HCEC 1CT (cell line): ENCODE data around the gene C10orf71.

Experiments
- DNase-seq: peaks from one replicate; pipeline ENCODE4 v3.0.0-alpha.2; 2017

The C10orf71 gene

GRCh38 chr10:49321021-49321420 is 22.1 kb downstream of the C10orf71 start:
- no peak for DNase-seq

DNA sequence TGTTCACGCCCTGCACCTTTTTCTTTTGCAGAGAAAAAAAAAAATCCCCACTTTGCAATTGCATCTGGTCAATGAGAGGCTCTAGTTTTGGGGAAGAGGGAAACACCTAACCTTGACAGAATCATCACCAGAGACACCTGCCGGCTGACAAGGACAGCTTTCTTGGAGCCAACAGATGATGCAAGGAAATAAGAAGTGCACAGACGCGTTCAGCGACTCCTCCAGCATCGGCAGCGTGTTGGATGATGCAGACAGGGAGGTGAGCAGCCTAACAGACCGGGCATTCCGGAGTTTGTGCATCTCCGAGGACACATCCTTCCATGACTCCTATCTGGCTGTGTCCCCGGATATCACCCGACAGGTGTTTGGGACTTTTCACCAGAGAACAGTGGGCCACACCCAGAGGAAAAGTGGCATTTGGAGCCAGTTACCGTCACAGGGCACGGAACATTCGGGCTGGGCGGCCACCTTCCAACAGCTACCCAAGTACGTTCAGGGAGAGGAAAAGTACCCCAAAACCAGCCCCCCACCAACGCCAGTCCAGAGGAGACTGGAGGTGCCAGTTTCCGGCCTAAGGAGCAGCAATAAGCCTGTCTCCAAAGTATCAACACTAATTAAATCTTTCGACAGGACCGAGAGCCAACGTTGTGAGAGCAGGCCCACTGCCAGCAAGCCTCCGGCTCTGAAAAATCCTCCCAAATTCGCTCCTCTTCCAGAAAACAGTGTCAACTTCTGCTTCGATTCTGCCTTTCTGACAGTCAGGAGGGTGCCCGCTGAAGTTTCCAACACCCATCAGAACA is 23.6 kb downstream of the C10orf71 start:
- DNase-seq, result no peak

- no peak for DNase-seq
These were observed 24.4 kb downstream of the C10orf71 start for GRCh38 chr10:49323171-49323895.

GRCh38 chr10:49323896-49324270 is 24.9 kb downstream of the C10orf71 start:
- no peak for DNase-seq

GRCh38 chr10:49324711-49325110 is 25.7 kb downstream of the C10orf71 start:
- DNase-seq, result no peak

DNA sequence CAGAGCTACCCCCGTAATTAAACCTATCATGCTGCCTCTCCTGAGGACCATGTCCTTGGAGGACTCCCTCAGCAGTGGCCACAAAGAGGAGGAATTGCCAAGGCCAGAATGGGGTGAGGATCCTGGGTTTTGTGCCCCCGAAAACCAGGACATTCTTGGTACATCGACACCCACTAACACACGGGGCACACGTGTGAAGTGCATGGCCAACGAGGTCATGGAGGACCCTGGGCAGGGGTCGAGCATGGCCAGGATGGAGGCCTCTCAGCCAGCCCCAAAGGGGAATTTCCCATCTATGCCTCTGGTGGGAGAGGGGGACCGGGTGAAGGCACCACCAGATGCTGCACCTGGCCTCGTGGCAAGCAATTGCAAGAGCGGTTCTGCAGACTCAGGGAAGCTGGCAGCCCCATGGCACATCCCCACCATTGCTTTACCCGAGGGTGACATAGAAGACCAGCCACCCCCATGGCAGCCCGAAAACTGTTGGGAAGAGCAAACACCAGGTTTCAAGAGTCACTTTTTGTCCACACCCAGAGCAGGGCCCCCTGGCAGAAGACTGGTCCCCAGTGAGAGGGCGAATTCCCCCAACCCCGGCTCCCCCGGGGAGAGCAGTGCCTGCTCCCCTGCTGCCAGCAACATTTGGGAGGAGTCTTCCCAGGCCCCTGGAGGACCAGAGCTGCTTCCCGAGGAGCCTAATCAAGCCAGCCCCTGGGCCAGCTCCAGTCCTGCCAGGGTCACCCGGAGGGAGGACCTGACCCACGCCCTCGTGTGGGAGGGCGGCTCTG is 26.4 kb downstream of the C10orf71 start:
- no peak for DNase-seq

DNA sequence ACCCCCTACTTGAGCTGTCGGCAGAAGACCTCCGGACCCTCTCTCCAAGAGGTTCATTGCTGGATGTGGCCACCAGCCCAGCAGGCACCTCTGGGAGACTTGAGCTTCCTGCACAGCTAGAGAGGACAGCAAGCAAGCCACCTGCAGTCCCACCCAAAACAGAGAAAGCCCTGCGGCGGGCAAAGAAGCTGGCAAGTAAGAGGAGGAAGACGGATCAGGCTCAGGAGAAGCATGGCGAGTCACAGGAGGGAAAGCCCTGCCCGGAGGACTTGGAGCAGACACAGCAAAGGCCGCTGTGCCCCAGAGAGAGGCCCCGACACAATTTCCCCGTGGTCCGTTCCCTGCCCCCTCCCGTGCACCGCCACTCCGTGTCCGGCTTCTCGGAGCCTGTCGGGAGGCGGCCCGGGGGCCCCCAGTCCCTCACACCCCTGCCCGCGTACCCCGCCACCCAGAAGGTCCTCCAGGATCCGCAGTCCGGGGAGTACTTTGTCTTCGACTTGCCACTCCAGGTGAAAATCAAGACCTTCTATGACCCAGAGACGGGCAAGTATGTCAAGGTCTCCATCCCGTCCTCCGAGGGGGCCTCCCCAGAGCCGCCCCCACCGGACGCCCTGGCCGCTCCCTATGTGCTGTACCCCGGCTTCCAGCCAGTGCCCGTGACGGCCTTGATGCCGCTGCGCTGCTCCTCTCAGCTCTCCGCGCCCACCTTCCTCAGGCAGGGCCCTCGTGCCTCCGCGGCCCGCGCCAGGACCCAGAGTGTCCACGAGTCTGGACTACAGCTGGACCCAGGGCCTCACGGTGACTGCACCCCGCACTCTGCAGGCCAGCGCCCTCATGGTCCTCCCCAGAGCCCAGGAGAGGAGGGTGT is 27.2 kb downstream of the C10orf71 start:
- DNase-seq, result no peak

DNA sequence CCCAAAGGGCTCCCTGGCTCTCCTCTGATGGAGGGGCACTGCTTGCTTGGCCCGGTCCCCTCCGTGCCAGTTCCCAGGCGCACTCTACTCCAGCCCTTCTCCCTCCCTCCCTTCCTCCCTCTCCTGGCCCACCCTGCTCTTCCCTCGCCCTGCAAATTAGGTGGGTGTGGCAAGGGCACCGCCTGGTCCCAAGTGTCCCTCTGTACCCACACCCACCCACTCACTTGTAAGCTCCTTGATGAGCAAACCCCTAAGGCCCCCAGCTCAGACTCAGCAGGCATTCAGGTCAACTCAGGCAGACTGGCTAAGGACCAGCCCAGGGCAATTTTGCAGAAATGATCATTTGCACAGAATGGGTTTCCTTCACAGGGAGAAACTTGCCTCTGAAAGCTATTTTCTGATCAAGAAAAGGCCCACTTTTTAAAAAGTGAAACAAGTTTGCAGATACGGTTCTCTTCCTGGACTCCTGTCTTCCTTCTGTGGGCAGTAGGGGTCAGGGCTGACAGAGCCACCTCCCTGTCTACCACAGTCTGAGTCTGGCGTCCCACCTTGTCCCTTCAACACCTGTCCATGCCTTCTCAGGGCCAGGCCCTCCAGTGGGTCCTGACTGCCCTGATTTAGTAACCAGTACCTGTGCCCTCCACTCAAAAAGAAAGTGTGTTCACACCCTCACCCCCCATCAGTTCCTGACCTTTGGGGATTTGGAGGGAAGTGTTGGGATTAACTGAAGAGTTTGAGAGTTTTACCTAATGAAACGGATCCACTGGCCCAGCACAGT is 28.3 kb downstream of the C10orf71 start:
- DNase-seq, result no peak

- DNase-seq, result no peak
These were observed 29.6 kb downstream of the C10orf71 start for GRCh38 chr10:49328401-49329145.

- DNase-seq, result no peak
These were observed 30.2 kb downstream of the C10orf71 start for GRCh38 chr10:49329146-49329505.

DNA sequence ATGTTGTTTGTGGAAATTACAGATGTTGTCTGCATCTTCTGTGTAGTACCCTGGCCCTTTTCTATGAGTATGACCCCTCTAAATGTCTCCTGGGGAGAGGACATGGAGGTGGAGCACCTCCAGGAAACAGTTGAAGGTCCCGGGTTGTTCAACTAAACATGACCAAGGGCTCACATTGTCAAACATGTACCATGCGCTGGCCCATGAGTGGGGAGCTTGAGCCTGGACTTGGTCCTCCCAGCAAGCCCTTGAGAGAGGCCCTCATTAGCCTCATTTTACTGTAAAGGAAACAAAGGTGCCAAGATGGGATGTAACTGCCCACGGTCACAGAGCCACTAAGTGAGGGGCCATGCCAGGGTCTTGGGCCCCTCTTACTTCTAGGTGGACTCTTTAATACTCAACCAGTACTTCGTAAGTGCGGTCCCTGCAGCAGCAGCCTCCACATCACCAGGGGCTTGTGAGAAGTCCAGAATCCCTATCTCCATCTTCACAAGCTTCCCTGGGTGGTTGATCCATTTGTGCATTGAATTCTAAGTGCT is 31.2 kb downstream of the C10orf71 start:
- DNase-seq, result no peak

DNA sequence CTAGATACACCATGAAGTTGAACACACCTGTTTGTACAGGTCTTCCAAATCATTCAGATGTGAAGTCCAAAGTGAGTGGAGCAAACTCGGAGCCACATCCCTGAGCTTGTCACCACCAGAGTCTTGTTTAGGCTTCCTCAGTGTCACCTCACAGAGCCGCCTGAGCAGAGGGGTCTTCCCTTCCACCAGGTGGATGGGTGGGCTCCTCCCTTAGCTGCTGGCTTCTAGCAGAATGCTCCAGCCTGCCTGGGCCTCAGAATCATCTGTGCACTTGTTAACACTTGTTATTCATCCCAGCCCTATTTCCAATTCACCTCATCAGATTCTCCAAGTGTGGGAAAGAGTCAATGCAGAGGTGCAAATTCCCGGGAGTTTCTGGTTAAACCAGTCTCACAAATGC is 32.5 kb downstream of the C10orf71 start:
- DNase-seq, result no peak

DNA sequence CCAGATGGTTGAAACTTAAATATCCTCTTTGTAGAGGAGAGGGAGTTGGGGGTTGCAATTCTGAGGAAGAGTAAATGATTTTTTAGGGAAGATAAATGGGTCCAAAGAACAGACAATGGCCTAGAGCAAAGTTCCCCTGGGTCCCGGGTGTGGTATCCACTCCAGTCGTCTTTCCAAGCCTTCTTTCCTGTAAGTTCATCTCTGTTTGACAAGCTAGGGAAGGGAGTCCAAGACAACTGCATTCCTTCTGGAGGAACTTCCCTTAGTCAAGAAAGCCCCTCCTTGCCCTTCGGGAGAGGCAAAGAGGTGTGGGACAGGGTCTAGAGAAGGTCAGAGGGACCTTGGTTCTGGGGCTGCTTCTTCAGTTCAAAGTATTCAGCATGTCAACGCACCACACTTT is 33.4 kb downstream of the C10orf71 start:
- no peak for DNase-seq

DNA sequence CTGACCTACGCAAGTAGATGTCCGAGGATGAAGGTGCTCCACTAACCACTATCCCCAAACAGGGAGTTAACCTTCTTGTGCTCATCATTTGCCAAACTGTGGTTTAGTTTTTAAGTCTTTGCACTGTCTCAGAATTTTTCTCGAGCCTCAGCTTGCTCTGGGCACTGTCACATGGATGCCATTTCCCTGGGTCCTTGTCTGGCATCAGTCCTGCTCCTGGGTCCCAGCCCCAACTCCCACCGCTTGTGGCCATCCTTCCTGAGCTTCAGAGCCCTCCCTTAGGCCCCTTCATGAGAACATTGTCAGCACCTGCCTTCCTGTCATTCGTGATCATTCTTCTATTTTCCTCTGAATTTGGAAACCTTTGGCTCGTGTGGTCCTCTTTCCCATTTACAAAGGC is 33.8 kb downstream of the C10orf71 start:
- DNase-seq, result no peak

GRCh38 chr10:49333192-49333591 is 34.2 kb downstream of the C10orf71 start:
- no peak for DNase-seq

DNA sequence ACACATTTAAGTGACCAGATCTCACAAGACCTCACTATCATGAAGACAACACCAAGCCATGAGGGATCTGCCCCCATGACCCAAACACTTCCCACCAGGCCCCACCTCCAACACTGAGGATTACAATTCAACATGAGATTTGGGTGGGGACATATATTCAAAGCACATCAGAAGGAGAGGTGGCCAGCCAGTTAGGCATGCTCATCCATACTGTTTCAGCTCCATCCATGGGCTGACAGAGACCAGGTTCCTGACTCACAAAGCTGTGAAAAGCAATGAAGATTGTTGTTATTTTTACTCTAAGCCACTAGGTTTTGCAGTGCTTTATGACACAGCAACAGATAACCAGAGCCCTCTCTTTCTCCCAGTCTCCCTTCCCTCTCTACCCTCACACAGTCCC is 36.0 kb downstream of the C10orf71 start:
- DNase-seq, result no peak

DNA sequence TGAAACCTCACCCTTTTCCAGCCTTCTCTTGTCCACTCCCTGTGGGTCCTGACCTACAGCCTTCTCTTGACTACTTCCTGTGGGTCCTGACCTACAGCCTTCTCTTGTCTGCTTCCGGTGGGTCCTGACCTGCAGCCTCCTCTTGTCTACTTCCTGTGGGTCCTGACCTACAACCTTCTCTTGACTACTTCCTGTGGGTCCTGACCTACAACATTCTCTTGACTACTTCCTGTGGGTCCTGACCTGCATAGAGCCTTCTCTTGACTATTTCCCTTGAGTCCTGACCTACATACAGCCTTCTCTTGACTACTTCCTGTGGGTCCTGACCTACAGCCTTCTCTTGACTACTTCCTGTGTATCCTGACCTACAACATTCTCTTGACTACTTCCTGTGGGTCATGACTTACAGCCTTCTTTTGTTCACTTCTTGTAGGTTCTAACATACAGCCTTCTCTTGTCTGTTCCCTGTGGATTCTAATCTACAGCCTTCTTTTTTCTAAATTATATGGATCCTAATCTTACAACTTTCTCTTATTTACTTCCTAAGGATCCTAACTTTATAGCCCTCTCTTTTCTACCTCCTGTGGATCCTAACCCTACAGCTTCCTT is 36.5 kb downstream of the C10orf71 start:
- DNase-seq, result no peak

DNA sequence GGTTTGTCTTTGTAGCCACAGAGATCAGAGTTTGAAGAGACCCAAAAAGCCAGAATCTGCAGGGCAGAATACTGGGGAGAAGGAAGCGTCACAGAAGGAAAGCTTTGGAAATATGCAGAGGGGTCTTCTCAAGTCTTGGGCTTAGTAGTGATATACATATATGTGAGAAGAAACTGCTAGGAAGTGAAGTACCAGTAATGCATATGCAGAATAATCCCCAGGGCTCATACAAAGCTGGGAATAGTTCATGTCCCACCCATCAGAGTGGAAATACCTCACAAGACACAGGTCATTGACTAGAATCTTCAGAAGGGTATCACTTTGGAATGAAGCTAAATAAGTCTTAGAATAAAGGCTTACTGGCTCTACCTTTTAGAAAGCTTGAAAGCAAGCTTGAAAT is 39.6 kb downstream of the C10orf71 start:
- DNase-seq, result no peak

DNA sequence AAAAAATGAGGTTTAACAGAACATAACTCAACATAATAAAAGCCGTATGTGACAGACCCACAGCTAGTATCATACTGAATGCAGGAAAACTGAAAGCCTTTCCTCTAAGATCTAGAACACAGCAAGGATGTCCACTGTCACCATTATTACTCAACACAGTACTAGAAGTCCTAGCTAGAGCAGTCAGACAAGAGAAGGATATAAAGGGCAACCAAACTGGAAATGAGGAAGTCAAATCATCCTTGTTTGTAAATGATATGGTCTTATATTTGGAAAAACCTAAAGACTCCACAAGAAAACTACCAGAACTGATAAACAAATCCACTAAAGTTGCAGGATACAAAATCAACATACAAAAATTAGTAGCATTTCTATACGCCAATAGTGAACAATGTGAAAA is 45.9 kb downstream of the C10orf71 start:
- DNase-seq, result no peak

DNA sequence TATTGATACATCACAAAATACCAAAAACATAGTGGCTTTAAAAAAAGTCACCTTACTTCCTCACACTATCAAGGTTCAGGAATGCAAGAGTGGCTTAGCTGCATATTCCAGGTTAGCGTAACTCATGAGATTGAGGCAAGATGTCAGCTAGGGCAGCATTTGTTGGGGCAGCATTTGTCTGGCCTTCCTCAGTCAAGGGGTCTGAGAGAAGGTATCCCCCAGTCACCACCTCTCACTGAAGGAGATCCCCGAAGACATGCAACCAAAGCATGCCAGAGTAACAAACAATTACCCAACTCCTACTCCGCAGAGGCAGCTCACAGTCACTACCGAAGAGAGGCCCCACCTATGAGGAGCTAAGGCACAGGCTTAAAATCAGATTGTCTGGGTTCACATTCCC is 48.4 kb downstream of the C10orf71 start:
- no peak for DNase-seq

GRCh38 chr10:49347827-49348226 is 48.9 kb downstream of the C10orf71 start:
- no peak for DNase-seq
